CD4-positive, CD25-positive, alpha-beta regulatory T cell (primary cell): ENCODE data around the gene CLEC5A. TPM values are rescaled to one million over a fixed set of nuclear protein-coding genes. Genes with fewer than 3 reads are reported as not detected.

Source experiments
- ATAC-seq, 2 donors: fragments of 150-1000 bp; cut with Tn5 transposase; one replicate each; pipeline ENCODE4 v1.10.0; 2021; ENCODE audit warnings: low read depth in 2 of 2, moderate number of reproducible peaks in 2 of 2, moderate library complexity in 1 of 2
- DNase-seq, 3 donors: peaks; one replicate each; pipeline versions ENCODE4 v3.0.0 to v3.0.0-alpha.2; 2012 to 2022; ENCODE audit warnings: mixed read lengths in 1 of 3
- H3K27ac ChIP-seq: one replicate; pipeline ENCODE4 v1.7.0; 2013; ENCODE audit warnings: mild to moderate bottlenecking, low read length; ENCODE audit not compliant: insufficient read depth, poor library complexity, severe bottlenecking
- H3K27me3 ChIP-seq: one replicate; pipeline ENCODE4 v1.7.0; 2013; ENCODE audit warnings: low read length; ENCODE audit not compliant: control insufficient read depth, insufficient read depth
- H3K36me3 ChIP-seq: one replicate; pipeline ENCODE4 v1.7.0; 2013; ENCODE audit warnings: mild to moderate bottlenecking, low read length, moderate library complexity; ENCODE audit not compliant: control insufficient read depth, insufficient read depth
- H3K4me1 ChIP-seq: 2 replicates; pipeline ENCODE4 v1.7.0; 2013; ENCODE audit warnings: mild to moderate bottlenecking, low read length; ENCODE audit not compliant: insufficient read depth, control insufficient read depth, poor library complexity, severe bottlenecking
- H3K4me3 ChIP-seq: one replicate; pipeline ENCODE4 v1.7.0; 2013; ENCODE audit warnings: low read depth, mild to moderate bottlenecking, low read length, moderate library complexity
- H3K9me3 ChIP-seq, 2 experiments: 1 replicate in 1 of 2; 2 replicates in 1 of 2; pipeline ENCODE4 v1.7.0; 2013; ENCODE audit warnings: low read length in 2 of 2, mild to moderate bottlenecking in 1 of 2, moderate library complexity in 1 of 2; ENCODE audit not compliant: control insufficient read depth in 2 of 2
- H3K27ac Mint-ChIP-seq, 3 donors: one replicate each; pipeline ENCODE4 v1.8.0; 2020 to 2022; ENCODE audit warnings: mild to moderate bottlenecking in 3 of 3, mixed read lengths in 3 of 3, moderate library complexity in 2 of 3
- H3K27me3 Mint-ChIP-seq: one replicate; pipeline ENCODE4 v1.8.0; 2022; ENCODE audit warnings: mild to moderate bottlenecking, mixed read lengths
- H3K36me3 Mint-ChIP-seq: one replicate; pipeline ENCODE4 v1.8.0; 2020; ENCODE audit warnings: mixed read lengths
- H3K4me1 Mint-ChIP-seq, 4 donors: one replicate each; pipeline ENCODE4 v1.8.0; 2020 to 2022; ENCODE audit warnings: mixed read lengths in 4 of 4, mild to moderate bottlenecking in 1 of 4
- H3K4me3 Mint-ChIP-seq, 4 donors: one replicate each; pipeline ENCODE4 v1.8.0; 2020 to 2022; ENCODE audit warnings: mild to moderate bottlenecking in 4 of 4, mixed read lengths in 4 of 4, moderate library complexity in 3 of 4
- H3K9me3 Mint-ChIP-seq, 7 donors: one replicate each; pipeline ENCODE4 v1.8.0; 2020 to 2022; ENCODE audit warnings: mixed read lengths in 7 of 7, mild to moderate bottlenecking in 3 of 7, moderate library complexity in 2 of 7
- polyA plus RNA-seq, 4 donors: library from polyadenylated mRNA; unstranded; fragments of 300-500 nt; fragmentation: Illumina TruSeq; gene quantifications; one replicate each; pipeline ENCODE4 v1.2.3, GENCODE V29; 2021
- total RNA-seq: library from RNA; stranded (reverse); gene quantifications from one replicate; pipeline ENCODE4 v1.2.3, GENCODE V29; 2022

The CLEC5A gene
- total and polyA plus RNA-seq, 5 donors from 2014 or later, result not detected

DNA sequence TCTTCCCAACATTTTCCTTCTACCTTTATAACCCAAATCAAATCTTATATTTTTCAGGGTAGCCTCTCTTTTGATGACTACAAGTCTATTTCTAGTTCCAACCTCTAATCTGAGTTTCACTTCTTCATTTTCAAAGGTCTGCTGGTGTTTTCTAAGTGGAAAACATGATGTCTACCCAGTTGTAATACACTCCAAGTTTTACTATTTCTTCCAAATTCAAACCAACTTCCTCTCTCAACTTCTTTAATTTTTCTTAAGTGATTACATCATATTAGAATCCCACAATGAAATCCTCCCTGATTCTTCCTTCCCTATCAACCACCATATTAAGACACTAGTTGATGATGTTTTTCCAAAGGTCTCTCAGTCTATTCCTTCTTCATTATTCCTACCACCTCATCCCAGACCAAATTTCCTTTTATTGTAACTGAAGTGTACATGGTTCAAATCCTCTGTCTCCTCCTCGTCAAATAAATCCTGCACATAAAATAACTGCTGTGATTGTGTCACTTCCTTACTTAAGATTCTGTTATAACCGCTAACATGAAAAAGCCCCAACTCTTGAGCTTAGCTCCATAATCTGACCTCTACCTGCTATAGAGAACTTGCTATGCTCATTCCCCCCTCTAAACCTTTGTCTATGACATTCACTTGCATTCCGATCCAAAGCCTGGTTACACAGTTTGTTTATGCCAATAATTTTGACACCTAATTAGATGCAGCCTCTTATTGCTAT is 14.1 kb upstream of the CLEC5A start:
- Mint-ChIP-seq H3K9me3 (peaks cover 0 to 6% (median 2%) of the 10 kb centered on the region in 7 donors), H3K36me3 (no peaks in the 10 kb centered on the region), H3K4me3 (no peak overlapping the region), H3K4me1 (peaks cover 0 to 9% (median 0%) of the 10 kb centered on the region in 4 donors), H3K27me3 (no peaks in the 10 kb centered on the region), H3K27ac (no peak overlapping the region)
- Histone ChIP-seq H3K27me3 (no peaks in the 10 kb centered on the region), H3K4me3 (no peak overlapping the region), H3K9me3 (no peaks in the 10 kb centered on the region), H3K36me3 (no peaks in the 10 kb centered on the region), H3K4me1 (no peaks in the 10 kb centered on the region), H3K27ac (no peak overlapping the region)
- ATAC-seq (no peak), DNase-seq (no peak)

DNA sequence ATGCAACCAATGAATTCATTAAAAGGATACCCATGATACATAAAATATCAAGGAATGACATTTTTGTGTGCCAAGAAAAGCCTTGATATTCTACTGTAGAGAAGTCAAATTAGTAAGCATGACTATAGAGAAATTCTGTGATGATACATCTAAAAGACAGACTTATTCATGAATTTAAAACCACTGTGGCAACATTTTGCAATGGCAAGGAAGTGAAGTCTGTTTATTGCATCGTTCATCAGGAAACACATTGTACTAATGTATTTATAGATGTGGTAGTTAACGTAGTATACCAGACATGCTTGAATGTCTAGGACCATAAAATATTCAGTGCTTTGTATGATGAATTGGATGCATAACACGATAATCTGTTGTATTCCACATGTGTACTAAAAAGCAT is 9.3 kb upstream of the CLEC5A start:
- Histone ChIP-seq H3K36me3 (no peaks in the 10 kb centered on the region), H3K27ac (no peak overlapping the region), H3K4me1 (no peaks in the 10 kb centered on the region), H3K27me3 (no peaks in the 10 kb centered on the region), H3K4me3 (no peak overlapping the region), H3K9me3 (no peaks in the 10 kb centered on the region)
- ATAC-seq (no peak), DNase-seq (no peak)
- Mint-ChIP-seq H3K27me3 (no peaks in the 10 kb centered on the region), H3K4me1 (peaks cover 0 to 7% (median 0%) of the 10 kb centered on the region in 4 donors), H3K27ac (no peak overlapping the region), H3K9me3 (peaks cover 0 to 3% (median 0%) of the 10 kb centered on the region in 7 donors), H3K36me3 (no peaks in the 10 kb centered on the region), H3K4me3 (no peak overlapping the region)

DNA sequence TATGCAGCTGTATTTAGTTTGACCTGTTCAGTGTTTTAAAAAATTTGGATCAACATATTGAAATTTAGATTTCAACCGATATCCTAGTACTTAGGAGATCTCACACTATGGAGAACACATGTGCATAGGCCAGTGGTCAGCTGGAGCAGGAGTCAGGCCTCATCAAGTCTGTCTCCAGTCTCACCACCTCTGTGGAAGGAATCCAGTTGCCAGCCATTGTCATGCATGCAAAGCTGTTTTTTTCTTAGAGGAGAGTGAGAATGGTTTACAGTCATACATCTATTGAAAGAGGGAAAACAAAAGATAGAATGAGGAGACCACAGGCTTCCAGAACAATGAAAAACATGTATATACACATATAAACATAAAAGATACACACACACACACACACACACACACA is 7.6 kb upstream of the CLEC5A start:
- Histone ChIP-seq H3K27ac (no peak overlapping the region), H3K4me3 (no peak overlapping the region), H3K27me3 (no peaks in the 10 kb centered on the region), H3K9me3 (no peaks in the 10 kb centered on the region), H3K4me1 (no peaks in the 10 kb centered on the region), H3K36me3 (no peaks in the 10 kb centered on the region)
- H3K4me1 Mint-ChIP-seq, result no peaks in the 10 kb centered on the region
- ATAC-seq (no peak), DNase-seq (no peak)
- H3K9me3 Mint-ChIP-seq, result peaks cover 0 to 3% (median 0%) of the 10 kb centered on the region in 7 donors
- no peak overlapping the region for H3K27ac Mint-ChIP-seq
- no peak overlapping the region for H3K4me3 Mint-ChIP-seq
- no peaks in the 10 kb centered on the region for H3K36me3 Mint-ChIP-seq
- H3K27me3 Mint-ChIP-seq, result no peaks in the 10 kb centered on the region

DNA sequence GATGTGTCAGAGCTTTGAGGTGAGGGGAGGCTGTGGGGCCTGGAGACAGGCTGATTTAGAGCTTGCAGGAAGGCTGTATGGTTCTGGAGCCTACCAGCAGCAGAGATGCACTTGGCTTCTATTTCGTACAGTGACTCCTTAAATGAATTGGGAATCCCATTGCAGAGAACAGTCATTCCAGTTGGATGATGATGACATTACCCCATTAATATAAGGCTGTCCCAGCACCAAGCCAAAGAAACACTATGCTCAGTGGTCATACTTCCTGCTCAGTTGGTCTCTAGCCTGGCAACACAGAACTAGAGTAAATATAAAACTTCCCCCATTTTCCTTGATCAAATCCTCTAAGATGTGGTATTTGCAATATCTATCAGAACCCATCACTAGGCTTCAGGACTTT is 5.7 kb upstream of the CLEC5A start:
- no peak overlapping the region for H3K4me3 Mint-ChIP-seq
- H3K4me1 ChIP-seq, result no peaks in the 10 kb centered on the region
- no peak for ATAC-seq

DNA sequence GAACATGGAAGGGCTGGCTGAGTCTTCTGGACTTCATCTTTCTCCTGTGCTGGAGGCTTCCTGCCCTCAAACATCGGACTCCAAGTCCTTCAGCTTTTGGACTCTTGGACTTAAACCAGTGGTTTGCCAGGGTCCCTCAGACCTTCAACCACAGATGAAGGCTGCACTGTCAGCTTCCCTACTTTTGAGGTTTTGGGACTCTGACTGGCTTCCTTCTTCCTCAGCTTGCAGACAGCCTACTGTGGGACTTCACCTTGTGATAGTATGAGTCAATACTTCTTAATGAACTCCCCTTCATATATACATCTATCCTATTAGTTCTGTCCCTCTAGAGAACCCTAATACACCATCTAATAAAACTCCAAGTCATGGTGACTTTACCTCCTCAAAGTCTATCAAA is 4.0 kb upstream of the CLEC5A start:
- Histone ChIP-seq H3K27me3 (no peaks in the 10 kb centered on the region), H3K4me1 (no peaks in the 10 kb centered on the region), H3K36me3 (no peaks in the 10 kb centered on the region), H3K27ac (no peak overlapping the region), H3K9me3 (no peaks in the 10 kb centered on the region), H3K4me3 (no peak overlapping the region)
- no peaks in the 10 kb centered on the region for H3K36me3 Mint-ChIP-seq
- H3K9me3 Mint-ChIP-seq, result peaks cover 0 to 5% (median 0%) of the 10 kb centered on the region in 7 donors
- no peak for DNase-seq
- H3K27me3 Mint-ChIP-seq, result no peaks in the 10 kb centered on the region
- no peak overlapping the region for H3K27ac Mint-ChIP-seq
- H3K4me1 Mint-ChIP-seq, result no peaks in the 10 kb centered on the region
- H3K4me3 Mint-ChIP-seq, result no peak overlapping the region
- ATAC-seq, result no peak

More for the DNA sequence above, 5.7 kb upstream of the CLEC5A start:
- no peaks in the 10 kb centered on the region for H3K4me1 Mint-ChIP-seq
- H3K27ac Mint-ChIP-seq, result no peak overlapping the region
- H3K9me3 Mint-ChIP-seq, result peaks cover 0 to 5% (median 0%) of the 10 kb centered on the region in 7 donors
- no peaks in the 10 kb centered on the region for H3K27me3 ChIP-seq
- H3K27me3 Mint-ChIP-seq, result no peaks in the 10 kb centered on the region
- no peak overlapping the region for H3K27ac ChIP-seq
- no peaks in the 10 kb centered on the region for H3K36me3 ChIP-seq
- H3K36me3 Mint-ChIP-seq, result no peaks in the 10 kb centered on the region
- H3K4me3 ChIP-seq, result no peak overlapping the region
- H3K9me3 ChIP-seq, result no peaks in the 10 kb centered on the region
- DNase-seq, result no peak

DNA sequence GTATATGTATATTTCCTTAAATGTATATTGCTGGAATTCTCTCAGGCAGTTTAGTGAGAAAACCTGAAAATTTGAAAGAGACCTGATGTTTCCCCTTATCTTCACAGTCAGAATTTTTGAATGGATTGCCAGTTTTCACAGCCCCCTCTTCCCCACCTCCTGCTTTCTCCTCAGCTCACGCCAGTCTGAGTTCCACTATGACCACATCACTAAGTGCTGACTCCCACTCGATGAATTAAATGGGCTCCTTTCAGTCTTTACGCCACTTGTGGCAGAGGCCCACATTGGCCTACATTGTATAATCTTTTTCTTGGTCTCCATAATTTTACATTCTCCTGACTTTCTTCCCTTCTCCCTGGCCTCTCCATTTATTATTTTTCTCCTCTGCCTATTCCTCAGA is 3.1 kb upstream of the CLEC5A start:
- DNase-seq, result no peak
- Mint-ChIP-seq H3K27ac (no peak overlapping the region), H3K9me3 (peaks cover 0 to 5% (median 0%) of the 10 kb centered on the region in 7 donors), H3K27me3 (no peaks in the 10 kb centered on the region), H3K4me3 (no peak overlapping the region), H3K4me1 (no peaks in the 10 kb centered on the region), H3K36me3 (no peaks in the 10 kb centered on the region)
- Histone ChIP-seq H3K9me3 (no peaks in the 10 kb centered on the region), H3K27ac (no peak overlapping the region), H3K4me1 (no peaks in the 10 kb centered on the region), H3K4me3 (no peak overlapping the region), H3K36me3 (no peaks in the 10 kb centered on the region), H3K27me3 (no peaks in the 10 kb centered on the region)
- ATAC-seq, result no peak

DNA sequence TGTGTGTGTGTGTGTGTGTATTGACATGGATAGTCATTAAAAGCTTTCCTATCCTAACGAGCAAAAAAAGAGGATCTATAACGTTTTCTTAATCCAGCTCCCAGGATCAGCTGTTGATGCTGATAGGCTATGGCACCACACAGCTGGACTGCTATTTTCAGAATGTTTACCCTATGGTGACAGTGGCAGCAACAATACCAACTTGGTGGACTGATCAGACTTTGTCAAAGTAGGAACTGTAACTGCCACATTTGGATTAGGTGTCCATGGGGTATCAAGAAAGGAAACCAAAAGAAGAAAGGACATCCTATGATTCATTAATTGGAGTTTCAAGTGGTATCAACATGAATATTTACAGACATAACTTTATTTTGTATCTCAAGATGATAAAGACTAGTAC is 2.7 kb upstream of the CLEC5A start:
- no peaks in the 10 kb centered on the region for H3K9me3 ChIP-seq
- ATAC-seq (no peak), DNase-seq (no peak)
- Mint-ChIP-seq H3K9me3 (peaks cover 0 to 5% (median 0%) of the 10 kb centered on the region in 7 donors), H3K4me3 (no peak overlapping the region), H3K36me3 (no peaks in the 10 kb centered on the region), H3K27me3 (no peaks in the 10 kb centered on the region), H3K27ac (no peak overlapping the region), H3K4me1 (no peaks in the 10 kb centered on the region)
- no peaks in the 10 kb centered on the region for H3K36me3 ChIP-seq
- no peak overlapping the region for H3K4me3 ChIP-seq
- no peaks in the 10 kb centered on the region for H3K4me1 ChIP-seq
- no peak overlapping the region for H3K27ac ChIP-seq
- H3K27me3 ChIP-seq, result no peaks in the 10 kb centered on the region

DNA sequence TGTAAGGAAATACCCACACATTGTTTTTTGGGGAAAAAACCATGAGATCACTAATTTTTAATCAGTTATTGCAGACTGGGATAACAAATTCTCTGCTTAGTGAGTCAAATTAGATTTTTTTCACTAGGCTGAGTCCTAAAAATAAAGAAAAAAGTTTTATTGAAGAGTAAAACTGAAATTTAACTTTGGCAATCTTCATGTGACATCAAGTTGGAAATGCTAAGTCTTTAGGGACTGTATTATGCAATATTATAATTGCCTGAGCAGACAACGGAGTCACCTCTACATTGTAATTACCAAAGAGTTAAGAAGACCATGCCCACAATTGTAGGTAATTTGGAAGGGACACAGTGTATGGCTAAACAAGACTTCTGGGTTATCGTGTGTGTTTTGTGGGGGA is 2.2 kb upstream of the CLEC5A start:
- Mint-ChIP-seq H3K27me3 (no peaks in the 10 kb centered on the region), H3K9me3 (peaks cover 0 to 5% (median 0%) of the 10 kb centered on the region in 7 donors), H3K27ac (no peak overlapping the region), H3K4me3 (no peak overlapping the region), H3K4me1 (no peaks in the 10 kb centered on the region), H3K36me3 (no peaks in the 10 kb centered on the region)
- DNase-seq, result no peak
- Histone ChIP-seq H3K4me1 (no peaks in the 10 kb centered on the region), H3K27ac (no peak overlapping the region), H3K27me3 (no peaks in the 10 kb centered on the region), H3K9me3 (no peaks in the 10 kb centered on the region), H3K4me3 (no peak overlapping the region), H3K36me3 (no peaks in the 10 kb centered on the region)
- ATAC-seq, result no peak
